ENCODE data around the gene RSRP1.
"Not testable (repeated sequence)": the region's sequence is repeated elsewhere in the genome, so short reads cannot be mapped to it uniquely, and the experiment has no call there.

The RSRP1 gene

DNA sequence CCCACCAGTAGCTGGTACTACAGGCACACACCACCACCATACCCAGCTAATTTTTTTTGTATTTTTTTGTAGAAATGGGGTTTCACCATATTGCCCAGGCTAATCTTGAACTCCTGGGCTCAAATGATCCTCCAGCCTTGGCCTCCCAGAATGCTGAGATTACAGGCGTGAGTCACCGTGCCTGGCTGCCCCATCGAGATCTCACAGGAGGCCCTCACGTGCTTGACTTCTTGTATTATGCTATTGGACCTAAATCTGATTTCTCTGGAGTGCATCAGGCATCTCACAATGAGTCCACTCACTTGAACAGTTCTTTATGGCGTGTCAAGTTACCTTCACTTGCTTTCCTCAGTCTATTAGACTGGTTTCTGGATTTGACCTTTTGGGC lies 9.3 kb upstream of the RSRP1 start:
- no peak for DNase-seq

DNA sequence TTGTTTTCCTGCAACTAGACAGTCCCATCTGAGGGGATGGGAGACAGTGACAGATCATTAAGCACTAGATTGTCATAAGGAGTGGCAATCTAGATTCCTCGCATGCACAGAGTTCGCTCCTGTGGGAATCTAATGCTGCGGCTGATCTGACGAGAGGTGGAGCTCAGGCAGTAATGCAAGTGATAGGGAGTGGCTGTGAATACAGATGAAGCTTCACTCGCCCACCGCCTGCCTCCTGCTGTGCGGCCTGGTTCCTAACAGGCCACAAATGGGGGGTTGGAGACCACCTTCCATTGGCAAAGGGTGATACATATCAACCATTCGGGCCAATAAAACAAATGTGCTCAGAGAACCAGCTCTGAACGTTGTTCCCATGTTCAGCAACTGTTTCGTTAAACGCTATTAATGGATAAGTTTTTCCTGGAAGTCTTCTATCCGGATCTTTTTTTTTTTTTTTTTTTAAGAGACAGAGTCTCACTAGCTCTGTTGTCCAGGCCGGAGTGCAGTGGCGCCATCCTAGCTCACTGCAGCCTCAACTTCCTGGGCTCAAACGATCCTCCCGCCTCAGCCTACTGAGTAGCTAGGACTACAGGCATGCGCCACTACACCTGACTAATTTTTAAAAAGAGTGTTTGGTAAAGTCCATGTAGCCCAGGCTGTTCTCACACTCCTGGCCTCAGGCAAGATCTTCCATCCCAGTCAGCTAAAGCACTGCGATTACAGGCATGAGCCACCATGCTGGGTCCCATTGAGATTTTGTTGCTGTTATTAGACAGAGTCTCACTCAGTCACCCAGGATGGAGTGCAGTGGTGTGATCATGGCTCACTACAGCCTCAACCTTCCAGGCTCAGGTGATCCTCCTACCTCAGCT lies 8.7 kb upstream of the RSRP1 start:
- no peak for DNase-seq

DNA sequence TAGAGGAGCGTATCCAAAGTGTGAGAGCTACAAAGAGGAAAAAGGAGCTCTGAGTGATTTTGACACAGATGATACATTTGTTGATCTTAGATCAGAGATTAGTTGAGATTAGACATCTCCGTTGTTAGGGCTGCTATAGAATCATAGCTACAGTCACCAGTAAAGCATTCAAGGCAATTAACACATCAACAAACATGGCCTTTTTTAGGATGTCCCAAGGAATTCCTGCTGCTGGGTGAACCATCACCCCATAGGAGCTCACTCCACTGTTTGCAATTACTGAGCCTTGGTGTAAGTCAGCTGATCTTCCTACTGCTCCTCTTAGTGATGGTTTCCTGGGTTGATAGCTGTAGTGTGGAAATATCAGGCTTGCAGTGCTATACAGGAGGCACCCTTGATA lies 6.7 kb upstream of the RSRP1 start:
- DNase-seq, result no peak

DNA sequence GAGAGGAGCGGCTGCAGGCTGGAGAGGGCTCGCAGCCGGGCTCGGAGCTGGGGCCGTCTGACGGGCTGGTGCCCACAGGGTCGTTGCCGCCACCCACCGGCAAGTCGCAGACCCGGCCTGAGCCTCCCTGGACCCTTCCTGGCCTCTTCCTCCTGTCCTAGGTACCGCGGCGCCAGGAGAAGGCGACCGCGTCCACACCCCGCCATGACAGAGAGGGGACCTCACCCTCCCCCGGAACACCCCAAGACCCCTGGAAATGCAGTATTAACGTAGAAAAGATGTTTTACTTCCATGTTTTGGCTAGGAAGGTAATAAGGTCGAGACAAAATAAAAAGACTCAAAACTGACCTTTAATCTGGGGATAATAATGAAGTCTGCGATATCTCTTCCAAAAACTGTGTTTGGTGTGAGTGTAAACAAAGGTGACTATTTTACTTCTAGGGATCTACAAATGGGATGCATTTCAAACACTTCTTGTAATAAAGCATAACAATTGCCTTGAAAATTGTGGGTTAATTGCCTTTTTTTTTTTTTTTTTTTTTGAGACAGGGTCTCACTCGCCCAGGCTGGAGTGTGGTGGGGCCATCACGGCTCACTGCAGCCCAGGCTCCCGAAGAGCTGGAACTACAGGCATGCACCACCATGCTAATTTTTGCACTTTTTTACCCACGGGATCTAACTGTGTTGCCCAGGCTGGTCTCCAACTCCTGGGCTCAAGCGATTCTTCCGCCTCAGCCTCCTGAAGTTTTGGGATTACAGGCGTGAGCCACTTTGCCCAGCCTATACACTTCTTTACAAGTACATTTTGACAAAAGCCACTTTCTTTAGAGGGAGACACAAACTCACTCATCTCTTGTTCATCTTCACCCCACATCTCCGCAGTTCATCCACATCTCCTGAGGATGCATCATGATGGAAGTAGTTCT lies 838 bp upstream of the RSRP1 start:
- no peak for DNase-seq

DNA sequence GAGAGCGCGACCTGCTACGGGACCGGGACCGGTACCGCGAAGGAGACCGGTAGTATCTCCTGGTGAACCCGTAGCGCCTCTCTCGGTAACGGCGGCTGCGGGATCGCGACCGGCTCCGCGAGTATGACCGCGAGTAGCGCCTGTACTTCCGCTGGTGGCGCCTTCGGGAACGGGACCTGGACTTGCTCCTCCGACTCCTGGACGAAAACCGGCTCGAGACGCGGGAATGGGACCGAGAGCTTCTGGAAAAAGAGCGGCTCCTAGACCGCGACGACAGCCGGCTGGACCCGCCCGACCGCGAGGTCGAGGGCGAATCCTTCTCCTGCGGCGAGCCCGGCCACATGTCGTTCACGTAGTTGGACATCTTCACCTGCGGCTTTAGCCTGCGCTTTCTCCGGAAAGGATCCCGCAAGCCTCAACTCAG lies 642 bp downstream of the RSRP1 start:
- peak in 4 of 6 experiments; percentile 26 to 54 (median 40) for DNase-seq

DNA sequence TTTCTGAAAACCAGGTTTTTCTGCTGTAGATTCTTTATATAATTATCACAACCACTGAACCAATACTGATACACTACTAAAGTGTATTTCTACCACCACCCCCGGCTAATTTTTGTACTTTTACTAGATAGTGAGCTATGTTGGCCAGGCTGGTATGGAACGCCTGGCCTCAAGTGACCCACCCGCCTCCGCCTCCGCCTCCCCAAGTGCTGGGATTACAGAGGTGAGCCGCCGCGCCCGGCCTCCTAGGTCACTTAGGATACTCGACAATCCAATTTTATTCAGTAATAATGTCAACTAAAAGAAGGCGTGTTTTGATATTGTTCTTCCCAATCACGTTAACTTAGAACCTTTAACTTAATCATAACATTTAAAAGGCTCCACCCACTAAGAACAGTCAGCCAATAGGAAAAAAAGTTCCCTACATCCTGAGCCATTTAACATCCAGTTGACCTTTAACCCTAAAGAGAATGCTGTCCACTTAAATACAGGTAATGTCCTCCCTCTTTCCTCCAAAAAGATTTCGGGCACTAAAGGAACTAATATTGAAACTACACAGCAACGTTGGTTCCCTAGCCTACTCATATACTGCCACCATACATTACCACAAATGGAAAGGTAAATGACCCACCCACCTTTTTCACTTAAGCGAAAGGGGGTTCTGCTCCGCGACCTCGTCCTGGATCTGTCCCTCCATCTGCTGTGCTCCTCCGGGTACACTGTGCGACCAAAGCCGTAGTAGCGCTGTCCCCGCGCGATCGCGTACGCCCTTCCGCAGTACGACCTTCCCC lies 1.2 kb downstream of the RSRP1 start:
- no peak for DNase-seq

DNA sequence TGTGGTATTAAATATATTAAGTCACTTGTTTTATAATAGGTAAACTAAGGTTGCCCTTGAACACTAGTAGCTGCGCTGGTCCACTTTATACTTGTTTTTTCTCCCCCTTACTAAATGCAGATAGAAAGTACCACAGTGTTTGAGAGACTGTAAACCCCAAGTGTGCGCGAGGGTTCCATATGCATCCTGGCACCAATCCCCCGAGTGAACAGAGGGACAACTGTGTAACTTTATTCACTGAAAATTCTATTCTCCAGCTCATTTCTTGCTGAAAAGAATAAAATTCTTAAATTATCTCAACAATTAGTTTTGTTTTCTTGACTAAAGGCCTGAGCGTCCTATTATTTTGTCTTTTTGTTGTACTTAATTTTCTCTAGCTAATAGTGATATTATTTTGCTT lies 1.9 kb downstream of the RSRP1 start:
- DNase-seq, result no peak

DNA sequence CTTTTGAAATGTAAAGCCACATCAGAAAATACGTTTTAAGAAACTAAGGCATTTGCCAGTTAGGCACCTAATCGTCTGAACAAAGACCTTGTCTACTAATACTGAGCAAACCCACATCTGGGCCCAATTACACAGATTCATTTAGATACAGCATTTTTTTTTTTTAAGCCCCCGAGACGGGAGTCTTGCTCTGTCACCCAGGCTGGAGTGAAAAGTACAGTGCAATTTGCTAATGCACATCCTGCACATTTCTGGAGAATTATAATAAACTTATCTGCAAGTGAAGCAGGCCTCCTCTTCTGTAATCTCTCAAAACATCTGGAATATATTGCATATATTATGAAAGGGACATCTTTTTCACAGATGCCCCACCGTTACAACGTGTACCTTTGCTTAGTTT lies 3.3 kb downstream of the RSRP1 start:
- DNase-seq, result no peak

DNA sequence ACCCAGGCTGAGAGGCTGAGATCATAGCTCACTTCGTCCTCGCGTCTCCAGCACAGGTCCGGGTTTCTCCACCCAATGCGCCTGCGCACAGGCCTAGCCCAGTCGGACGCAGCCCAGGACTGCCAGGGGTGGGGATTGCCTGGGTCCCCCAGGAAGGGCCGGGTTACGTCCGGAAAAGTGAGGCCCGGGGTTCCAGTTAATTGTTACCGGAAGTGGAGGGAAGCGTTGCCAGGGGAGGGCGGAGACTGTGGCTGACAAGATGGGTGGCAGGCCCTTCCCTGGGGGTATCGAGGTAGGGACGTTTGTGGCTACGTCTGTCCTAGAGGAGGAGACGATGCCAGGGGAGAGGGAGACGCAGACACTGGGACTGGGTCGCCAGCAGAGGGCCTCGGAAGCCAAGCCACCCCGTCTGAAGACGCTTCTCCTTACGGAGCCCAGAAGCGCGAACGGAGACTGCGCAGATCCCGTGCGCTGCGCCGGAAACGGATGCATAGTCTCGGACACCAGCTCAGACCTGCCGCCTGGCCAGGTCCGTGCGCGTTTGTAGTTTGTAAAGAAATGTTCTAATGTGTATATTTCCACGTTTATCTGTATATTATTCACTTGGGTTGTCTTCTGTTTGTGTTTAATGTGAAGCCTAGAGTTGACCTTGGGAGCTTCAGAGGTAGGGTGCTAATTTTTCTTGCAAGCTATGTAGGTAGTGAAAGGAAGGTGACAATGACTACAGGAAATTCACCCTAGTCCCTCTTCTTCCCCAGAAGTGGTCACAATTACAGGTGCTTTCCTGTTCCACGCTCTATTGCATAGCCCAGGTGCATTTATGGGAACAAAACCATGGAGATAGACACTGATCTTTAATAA lies 7.3 kb downstream of the RSRP1 start:
- DNase-seq, result peak; percentile 69 to 88 (median 82)

DNA sequence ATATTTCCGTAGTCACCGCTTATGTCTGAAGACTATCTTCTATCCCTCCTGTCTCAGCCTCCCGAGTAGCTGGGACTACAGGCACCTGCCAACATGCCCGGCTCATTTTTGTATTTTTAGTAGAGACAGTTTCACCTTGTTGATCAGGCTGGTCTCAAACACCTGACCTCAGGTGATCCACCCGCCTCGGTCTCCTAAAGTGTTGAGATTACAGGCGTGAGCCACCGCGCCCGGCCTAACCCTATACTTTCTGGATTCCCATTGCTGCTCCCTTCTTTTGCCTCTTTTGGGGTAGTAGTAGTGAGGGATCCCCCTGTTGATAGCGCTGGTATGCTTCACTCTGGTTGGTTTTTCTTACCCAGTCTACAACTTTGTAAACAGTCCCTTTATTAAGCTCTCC lies 9.2 kb downstream of the RSRP1 start:
- no peak for DNase-seq

DNA sequence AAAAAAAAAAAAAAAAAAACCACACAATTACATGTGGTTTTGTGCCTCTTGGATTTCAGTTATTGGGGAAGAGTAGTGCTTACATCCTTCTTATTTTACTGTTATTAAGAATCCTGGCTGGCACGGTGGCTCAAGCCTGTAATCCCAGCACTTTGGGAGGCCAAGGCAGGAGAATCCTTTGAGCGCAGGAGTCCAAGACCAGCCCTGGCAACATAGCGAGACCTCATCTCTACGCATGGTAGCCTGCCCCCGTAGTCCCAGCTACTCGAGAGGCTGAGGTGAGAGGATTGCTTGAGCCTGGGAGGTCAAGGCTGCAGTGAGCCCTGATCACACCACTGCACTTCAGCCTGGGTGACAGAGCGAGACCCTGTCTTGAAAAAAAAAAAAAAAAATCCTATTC lies 11.0 kb downstream of the RSRP1 start:
- DNase-seq, result not testable (repeated sequence)

DNA sequence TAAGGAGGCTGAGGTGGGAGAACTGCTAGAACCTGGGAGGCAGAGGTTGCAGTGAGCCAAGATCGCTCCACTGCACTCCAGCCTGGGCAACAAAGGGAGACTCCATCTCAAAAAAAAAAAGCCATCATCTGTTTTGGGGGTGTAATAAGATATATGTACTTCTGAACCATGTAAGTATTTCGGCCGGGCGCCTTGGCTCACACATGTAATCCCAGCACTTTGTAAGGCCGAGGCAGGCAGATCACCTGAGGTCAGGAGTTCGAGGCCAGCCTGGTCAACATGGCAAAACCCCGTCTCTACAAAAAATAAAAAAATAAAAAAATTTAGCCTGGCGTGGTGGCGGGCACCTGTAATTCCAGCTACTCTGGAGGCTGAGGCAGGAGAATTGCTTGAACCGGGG lies 11.8 kb downstream of the RSRP1 start:
- not testable (repeated sequence) for DNase-seq

DNA sequence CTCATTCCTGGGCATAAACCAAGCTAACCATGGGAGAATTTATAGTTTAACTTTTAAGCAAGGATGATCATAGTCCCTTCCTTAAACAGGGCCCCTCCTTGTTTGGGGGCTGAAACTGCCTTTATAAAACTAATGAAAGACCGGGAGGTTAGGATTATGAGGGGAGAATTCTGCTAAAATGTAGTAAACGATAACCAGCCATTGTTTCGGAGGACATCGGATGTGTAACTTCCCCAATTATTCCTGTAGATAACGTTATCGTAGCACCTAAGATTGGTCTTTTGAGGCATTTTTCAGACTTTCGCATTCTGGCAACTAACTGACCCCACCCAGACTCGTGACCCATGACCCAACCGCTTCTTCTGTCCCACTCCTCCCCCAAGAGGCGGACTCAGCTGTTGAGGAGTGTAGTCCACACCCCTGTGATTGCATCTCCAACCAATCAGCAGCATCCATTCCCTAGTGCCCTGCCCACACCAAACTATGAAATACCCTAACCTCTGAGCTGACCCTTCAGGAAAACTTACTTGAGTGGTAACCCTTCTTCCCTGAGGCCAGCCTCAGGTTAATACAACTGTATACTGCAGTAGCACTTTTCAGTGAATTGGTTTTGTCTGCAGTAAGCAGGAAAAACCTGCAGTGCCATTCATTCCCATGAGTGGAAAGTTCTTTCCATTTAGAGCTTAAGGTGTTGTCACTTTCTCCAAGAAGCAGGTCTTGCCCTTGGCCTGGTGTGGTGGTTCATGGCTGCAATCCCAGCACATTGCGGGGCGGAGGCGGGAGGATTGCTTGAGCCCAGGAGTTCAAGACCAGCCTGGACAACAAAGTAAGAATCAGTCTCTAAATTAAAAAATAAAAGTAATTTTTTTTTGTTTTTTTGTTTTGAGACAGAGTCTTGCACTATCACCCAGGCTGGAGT lies 14.1 kb downstream of the RSRP1 start:
- DNase-seq, result peak in 4 of 6 experiments; percentile 19 to 58 (median 46)

DNA sequence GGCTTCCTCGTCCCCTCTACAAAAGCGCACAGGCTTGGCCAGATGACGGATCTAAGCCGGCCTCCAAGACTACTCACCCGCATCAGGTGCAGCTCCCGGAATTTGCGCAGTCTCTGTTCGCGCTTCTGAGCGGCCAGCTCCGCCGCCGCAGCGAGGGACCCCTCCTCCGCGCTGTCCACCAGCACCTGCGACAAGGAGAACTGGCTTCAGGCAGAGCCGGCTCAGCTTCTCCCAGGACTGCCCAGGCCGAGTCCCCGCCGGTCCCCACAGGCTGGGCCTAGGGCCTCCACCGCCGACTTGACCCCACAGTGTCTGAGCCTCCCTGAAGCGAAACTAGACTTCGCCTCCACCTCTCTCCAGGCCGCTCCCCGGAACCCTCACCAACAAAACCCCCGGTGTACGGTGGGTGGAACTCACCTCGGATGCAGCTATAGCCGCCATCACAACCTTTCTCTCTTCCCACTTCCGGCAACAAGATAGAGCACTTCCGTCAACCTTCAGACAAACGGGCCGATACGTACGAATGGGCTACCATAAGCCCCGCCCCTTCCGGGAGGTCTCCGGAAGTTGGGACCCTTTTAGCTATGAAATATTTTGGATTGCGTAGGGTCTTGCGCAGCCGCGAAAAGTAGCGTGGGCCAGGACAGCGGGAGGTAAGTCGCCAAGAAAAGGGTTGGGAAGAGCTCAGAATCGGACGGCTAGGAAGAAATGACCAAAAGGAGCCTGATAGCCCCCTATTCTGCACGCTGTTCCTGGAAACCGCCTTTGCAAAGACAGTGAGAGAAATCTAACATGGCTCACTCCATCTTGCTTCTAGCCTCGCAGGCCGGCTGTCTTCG lies 15.0 kb downstream of the RSRP1 start, which contains the start of gene SYF2:
Gene SYF2 (minus strand): TSS at position 476 of the 839 bp plus-strand sequence. CDS start 35 bp downstream, at position 441.
- peak; percentile 76 to 91 (median 89) for DNase-seq

DNA sequence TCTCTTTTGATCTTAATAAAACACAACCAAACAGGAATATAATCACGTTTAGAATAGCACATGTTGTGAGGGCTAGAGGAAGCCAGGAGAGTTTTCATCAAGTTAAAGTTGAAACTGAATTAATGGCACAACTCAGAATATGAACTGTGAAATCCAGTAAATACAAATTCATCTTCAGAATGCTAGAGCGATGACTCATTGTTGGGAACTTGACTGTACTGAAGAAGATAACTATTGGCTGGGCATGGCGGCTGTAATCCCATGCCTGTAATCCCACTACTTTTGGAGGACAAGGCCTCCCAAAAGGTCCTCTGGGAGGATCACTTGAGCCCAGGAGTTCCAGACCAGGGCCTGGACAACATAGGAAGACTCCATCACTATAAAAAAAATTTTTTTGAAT lies 23.8 kb downstream of the RSRP1 start:
- no peak for DNase-seq

DNA sequence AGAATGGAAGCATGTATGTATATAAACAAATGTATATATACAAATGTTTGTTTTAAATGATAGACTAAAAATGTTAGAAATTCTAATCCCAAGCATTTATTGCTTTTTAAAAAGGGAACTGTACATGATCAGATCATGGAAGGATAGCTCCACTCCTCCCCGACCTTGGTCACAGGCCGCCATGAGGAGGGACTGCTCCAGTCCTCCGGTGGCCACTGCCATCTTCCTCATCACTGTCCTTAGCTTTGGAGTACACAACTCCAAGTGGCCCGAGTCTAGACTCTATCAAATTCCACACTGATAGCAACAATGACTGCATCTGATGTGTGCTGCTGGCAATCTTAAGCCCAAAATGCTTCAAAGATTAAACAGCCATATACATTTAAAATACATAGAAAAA lies 24.6 kb downstream of the RSRP1 start:
- DNase-seq, result no peak

DNA sequence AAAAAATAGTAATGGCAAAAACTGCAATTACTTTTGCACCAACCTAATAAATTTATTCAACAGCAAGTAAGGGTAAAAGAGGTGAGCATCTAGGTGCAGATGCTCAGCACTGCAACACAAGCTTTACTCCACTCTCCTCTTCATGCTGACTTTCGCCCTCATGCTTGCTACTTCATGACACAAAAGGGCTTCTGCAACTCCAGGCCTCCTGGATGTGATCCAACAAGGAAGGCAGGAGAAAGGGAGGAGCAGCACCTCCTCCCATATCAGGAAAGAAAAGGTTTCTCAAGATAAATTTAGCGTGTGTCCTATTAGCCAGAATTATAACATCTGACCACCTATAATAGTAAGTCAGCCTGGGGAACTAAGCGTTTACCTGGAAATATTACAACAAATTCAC lies 26.6 kb downstream of the RSRP1 start:
- no peak for DNase-seq

DNA sequence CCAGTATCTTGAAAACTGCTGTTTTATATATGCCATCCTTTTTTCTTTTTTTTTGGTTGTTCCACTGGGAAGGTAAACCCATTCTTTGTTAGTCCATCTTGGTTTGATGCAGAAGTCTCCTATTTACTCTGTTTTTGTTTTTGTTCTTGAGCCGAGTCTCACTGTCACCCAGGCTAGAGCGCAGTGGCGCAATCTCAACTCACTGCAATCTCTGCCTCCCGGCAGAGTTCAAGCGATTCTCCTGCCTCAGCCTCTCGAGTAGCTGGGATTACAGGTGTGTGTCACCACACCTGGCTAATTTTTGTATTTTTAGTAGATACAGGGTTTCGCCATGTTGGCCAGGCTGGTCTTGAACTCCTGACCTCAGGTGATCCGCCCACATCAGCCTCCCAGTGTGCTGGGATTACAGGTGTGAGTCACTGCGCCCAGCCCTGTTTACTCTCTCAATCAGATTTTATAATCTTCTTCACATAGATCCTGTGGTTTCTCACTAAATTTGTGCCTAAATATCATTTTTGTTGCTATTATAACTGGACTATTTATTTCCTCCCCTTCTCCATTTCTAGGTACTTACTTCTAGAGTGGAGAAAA lies 27.5 kb downstream of the RSRP1 start:
- no peak for DNase-seq

DNA sequence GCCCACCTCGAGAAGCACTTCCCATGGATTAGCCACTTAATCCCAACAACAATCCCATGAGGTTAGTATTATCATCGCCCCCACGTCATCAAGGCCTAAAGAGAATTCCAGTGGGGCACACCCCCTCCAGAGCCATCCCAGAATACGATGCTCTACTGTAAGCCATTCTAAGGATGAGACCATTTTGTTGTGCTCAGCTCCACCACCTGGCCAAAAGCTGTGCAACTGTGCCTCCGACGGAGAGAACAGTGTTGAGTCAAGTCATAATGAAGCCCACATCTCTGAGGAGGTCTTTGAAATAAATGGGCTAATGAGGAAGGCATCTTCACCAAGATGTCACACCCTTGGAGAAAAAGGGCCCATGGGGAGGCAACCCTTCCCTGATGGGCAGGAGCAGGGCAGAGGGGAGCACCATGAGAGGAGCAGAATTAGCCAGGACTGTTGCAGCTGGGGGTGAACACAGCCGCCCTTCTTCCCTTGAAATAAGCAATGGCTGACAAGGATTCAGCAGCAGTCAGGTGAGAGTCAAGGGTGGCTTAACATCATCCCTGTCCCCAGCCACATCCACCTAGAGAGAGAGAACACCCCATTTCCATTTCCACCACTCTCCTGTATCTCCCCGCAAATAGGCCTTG lies 29.5 kb downstream of the RSRP1 start:
- DNase-seq, result no peak

Data from stimulated activated naive CD4-positive, alpha-beta T cell (primary cell).